Testis (tissue), 3 donors: ENCODE data around the gene LRRC27. TPM values are rescaled to one million over a fixed set of nuclear protein-coding genes. Genes with fewer than 3 reads are reported as not detected.
A peak's percentile ranks its signal among the peaks of the same experiment; 100 is the strongest.

Experiments used
- DNase-seq: peaks from one replicate; pipeline ENCODE4 v3.0.0-alpha.2; 2019
- H3K27ac ChIP-seq, 2 donors: fragments of 200-600 bp; sonication (generic); one replicate each; pipeline ENCODE4 v1.5.1; 2019
- H3K27me3 ChIP-seq: fragments of 200-600 bp; sonication (generic); one replicate; pipeline ENCODE4 v1.5.1; 2019
- H3K36me3 ChIP-seq: fragments of 200-600 bp; sonication (generic); one replicate; pipeline ENCODE4 v1.5.1; 2017; ENCODE audit warnings: low read depth; ENCODE audit errors: missing control alignments
- H3K4me1 ChIP-seq: fragments of 200-600 bp; sonication (generic); one replicate; pipeline ENCODE4 v1.5.1; 2019
- H3K4me3 ChIP-seq, 2 donors: fragments of 200-600 bp; sonication (generic); one replicate each; pipeline ENCODE4 v1.5.1; 2017 to 2019
- H3K9me3 ChIP-seq: fragments of 200-600 bp; sonication (generic); one replicate; pipeline ENCODE4 v1.5.1; 2017
- POLR2A ChIP-seq: fragments of 450-650 bp; IDR thresholded peaks from one replicate; pipeline ENCODE4 v1.6.1; 2017; ENCODE audit warnings: antibody characterized with exemption, mild to moderate bottlenecking, moderate library complexity
- WGBS, 2 donors: methylation state at CpG; one replicate each; pipeline ENCODE4 v1.1.5; 2018; 5-methylcytosine and 5-hydroxymethylcytosine counted together
- intact Hi-C: fragments of 100-400 bp; cut with DNase I; formaldehyde crosslinking; loops from one replicate; pipeline ENCODE4 v1.15.1; 2023; ENCODE audit warnings: low total_unique reads
- polyA plus RNA-seq: library from polyadenylated mRNA; stranded (reverse); fragments of 350-450 nt; fragmentation: Illumina TruSeq; extraction: RNeasy Lipid Tissue Mini Kit (QIAGEN cat#74804); gene quantifications from one replicate; pipeline ENCODE4 v1.2.3, GENCODE V29; 2014; ENCODE audit warnings: low read depth, low replicate concordance; ENCODE audit not compliant: insufficient read depth
- total RNA-seq, 2 donors: library from RNA; depleted of rRNA; stranded (reverse); fragments of >200 nt; gene quantifications; one replicate each; pipeline ENCODE4 v1.2.3, GENCODE V29; 2016
- TF ChIP-seq, protein P1 (sequence below), 3 experiments: fragments of 450-650 bp in 2 of 3; fragments of 200-600 bp in 1 of 3; sonication (generic) in 1 of 3; IDR thresholded peaks; one replicate each; pipeline ENCODE4 v1.5.1; 2016 to 2019; ENCODE audit warnings: antibody characterized with exemption in 3 of 3, mild to moderate bottlenecking in 2 of 3, moderate library complexity in 1 of 3

The LRRC27 gene
- total and polyA plus RNA-seq, 3 donors from 2014 or later = 49.4 to 164 (median 110) TPM

DNA sequence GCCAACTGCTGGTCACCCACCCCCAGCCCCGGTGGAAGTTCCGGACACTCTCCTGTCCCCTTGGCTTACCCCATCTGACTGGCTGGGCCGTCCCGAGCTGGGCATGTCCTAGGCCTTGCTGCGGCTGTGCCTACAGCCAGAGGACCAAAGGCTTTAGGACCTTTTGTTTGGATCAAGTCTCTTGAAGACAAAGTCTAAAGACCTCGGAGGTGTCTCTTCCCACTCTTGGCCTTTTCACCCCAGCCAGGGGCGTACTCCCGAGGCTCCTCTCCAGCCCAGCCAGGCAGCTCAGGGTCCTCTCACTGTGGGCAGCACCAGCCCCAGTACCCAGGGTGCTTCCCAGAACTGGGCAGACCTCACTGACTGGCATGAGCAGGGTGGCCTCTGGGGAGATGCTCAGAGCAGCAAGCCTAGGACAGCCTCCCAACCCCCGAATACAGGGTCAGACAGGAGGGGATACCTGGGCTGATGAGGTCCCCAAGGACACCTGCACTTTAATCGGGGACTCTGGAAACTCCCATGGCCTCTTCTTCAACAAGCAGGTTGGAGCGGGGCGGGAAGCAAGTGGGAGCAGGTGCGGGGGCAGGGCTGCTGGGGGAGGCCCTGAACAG, 62.3 kb downstream of the LRRC27 start:
- no peaks in the 10 kb centered on the region for H3K27me3 ChIP-seq
- no peaks in the 10 kb centered on the region for H3K9me3 ChIP-seq
- TF ChIP-seq, protein P1, sequence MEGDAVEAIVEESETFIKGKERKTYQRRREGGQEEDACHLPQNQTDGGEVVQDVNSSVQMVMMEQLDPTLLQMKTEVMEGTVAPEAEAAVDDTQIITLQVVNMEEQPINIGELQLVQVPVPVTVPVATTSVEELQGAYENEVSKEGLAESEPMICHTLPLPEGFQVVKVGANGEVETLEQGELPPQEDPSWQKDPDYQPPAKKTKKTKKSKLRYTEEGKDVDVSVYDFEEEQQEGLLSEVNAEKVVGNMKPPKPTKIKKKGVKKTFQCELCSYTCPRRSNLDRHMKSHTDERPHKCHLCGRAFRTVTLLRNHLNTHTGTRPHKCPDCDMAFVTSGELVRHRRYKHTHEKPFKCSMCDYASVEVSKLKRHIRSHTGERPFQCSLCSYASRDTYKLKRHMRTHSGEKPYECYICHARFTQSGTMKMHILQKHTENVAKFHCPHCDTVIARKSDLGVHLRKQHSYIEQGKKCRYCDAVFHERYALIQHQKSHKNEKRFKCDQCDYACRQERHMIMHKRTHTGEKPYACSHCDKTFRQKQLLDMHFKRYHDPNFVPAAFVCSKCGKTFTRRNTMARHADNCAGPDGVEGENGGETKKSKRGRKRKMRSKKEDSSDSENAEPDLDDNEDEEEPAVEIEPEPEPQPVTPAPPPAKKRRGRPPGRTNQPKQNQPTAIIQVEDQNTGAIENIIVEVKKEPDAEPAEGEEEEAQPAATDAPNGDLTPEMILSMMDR (IDR thresholded peaks at IDR 0.05) = no peak
- no peak for TF ChIP-seq POLR2A
- H3K4me3 ChIP-seq = no peak overlapping the region
- no peaks in the 10 kb centered on the region for H3K36me3 ChIP-seq
- no peak for DNase-seq
- no peak overlapping the region for H3K27ac ChIP-seq
- H3K4me1 ChIP-seq = peaks cover 19% of the 10 kb centered on the region
- intact Hi-C loops = no loop called here
- WGBS, 2 donors = 81 to 85% methylated on average over 12 to 13 of the region's 13 CpGs

DNA sequence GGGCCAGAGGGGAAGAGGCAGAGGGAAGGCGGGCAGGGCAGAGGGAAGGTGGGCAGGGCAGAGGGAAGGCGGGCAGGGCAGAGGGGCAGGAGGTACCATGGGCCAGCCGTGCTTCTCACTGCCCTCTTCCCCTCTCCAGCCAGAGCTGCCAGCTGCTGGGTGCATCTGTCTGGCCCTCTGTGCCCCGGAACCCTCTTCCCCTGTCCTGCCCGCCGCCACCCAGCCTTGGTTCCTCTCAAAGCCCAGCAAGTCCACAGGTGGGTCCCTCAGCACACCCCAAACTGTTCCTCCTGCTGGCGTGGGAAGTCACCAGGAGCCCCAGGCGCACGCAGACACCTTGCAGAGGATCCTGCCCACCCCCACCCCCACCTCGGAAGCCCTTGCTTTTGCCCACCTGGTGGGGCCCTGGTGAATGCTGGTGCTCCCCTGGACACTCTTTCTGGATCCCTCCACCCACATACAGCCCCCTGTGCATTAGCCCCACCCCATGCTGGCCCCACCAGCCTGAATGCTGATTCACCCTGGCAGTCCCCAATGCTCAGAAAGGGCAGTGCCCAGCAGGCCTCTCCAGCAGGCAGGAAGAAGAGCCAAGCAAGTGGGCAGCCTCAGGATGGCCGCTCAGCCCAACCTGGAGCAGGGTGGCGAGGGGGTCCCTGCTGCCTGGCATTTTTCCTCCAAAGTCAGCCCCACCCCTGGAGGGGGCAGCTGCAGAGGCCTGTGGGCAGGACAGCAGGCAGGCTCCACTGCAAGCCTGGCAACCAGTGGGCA, 63.1 kb downstream of the LRRC27 start:
- Histone ChIP-seq H3K4me1 (peaks cover 14% of the 10 kb centered on the region), H3K27me3 (no peaks in the 10 kb centered on the region), H3K4me3 (peak overlapping the region in 1 of 2 donors; percentile 71), H3K27ac (peak overlapping the region; percentile 89 to 95), H3K36me3 (no peaks in the 10 kb centered on the region), H3K9me3 (no peaks in the 10 kb centered on the region)
- WGBS, 2 donors = 79 to 89% methylated on average over 10 to 12 of the region's 12 CpGs
- no peak for DNase-seq
- intact Hi-C loops = no loop called here
- no peak for TF ChIP-seq POLR2A
- TF ChIP-seq, protein P1 (IDR thresholded peaks at IDR 0.05) = no peak

DNA sequence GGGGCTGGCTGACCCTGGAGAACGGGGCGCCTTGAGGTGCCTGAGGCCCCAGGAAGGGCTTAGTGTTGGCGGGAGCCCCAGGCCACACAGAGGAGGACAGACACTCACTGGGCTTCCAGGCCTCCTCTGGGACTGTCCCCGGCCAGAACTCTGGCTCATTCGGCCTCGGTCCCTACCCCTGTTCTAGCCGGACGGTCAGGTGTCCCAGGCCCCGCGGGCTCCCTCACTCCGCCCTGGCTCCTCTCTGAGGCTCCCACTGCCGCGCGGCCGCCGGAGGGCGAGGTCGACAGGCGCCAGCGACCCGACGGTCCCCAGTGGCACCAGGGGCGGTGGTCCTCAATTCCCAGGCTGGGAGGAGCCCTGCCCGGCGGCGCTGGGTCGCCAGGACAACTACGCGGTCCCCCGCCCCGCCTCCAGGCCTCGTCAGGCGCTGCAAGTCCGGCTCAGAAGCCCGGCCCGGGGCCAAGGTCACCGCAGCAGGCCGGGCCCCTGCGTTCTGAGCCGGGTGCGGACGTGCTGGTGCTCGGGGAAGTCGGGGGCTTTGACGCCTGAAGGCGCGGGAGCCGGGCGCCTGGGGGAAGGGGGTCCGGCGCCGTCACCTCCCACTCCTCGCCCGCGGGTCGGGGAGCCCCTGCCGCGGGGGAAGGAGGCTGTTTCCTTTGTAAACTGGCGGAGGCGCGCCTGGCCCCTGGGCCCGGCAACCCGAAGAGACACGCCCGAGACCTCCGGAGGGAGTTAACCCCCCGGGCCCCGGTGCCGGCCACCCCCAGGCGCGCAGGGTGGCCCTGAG, 63.9 kb downstream of the LRRC27 start:
- Histone ChIP-seq H3K27me3 (no peaks in the 10 kb centered on the region), H3K4me1 (peaks cover 19% of the 10 kb centered on the region), H3K4me3 (peak overlapping the region; percentile 71), H3K27ac (peak overlapping the region; percentile 89 to 95), H3K36me3 (no peaks in the 10 kb centered on the region), H3K9me3 (no peaks in the 10 kb centered on the region)
- TF ChIP-seq POLR2A = no peak
- TF ChIP-seq, protein P1 (IDR thresholded peaks at IDR 0.05) = no peak
- peak; percentile 88 for DNase-seq
- intact Hi-C loops = no loop called here
- 0 to 6% methylated on average over 5 to 67 of the region's 71 CpGs for WGBS, 2 donors

DNA sequence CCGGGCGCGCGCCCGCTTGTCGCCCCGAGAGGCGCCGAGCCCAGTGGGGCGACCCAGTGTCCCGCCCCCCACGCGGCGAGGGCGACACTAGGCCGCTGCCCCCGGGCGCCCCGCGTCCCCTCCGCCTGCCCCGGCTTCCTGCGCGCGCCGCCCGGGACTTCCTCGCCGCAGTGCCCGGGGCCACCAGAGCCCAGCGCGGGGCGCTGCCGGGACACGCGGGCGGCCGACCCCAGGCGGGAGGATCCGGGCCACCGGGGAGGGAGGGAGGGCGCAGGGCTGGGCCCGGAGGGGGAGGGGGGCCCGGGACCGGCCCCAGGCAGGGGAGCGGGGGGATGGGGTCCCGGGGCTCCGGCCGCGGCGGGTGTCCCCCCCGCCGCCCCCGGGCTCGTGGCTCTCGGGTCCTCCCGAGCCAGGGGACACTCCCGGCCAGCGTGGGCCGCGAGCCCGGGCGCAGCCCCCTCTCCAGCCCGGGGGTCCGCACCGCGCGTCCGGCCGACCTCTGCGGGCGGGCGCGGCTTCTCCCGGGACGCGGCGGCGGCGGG, 64.6 kb downstream of the LRRC27 start:
- 0% methylated on average over 3 to 43 of the region's 80 CpGs for WGBS, 2 donors
- Histone ChIP-seq H3K9me3 (no peaks in the 10 kb centered on the region), H3K4me1 (peaks cover 19% of the 10 kb centered on the region), H3K27me3 (no peaks in the 10 kb centered on the region), H3K36me3 (no peaks in the 10 kb centered on the region), H3K4me3 (peak overlapping the region; percentile 71), H3K27ac (peak overlapping the region; percentile 89 to 95)
- no peak for DNase-seq
- TF ChIP-seq POLR2A = no peak
- TF ChIP-seq, protein P1 (IDR thresholded peaks at IDR 0.05) = peak in 1 of 3 experiments; percentile 18
- intact Hi-C loops = no loop called here
